ENCODE results near the gene SLC16A12.

- TF ChIP-seq CTCF (IDR thresholded peaks at IDR 0.05) (no peak), POLR2A (IDR thresholded peaks at IDR 0.05) (no peak)
These were observed 19.0 kb upstream of the SLC16A12 start for GRCh38 chr10:89554433-89554832.
